ENCODE data around the gene BTBD16.

The BTBD16 gene

GRCh38 chr10:122376364-122376961 lies 105.4 kb downstream of the BTBD16 start:
- DNase-seq = no peak

GRCh38 chr10:122379041-122379440 lies 107.9 kb downstream of the BTBD16 start:
- DNase-seq = no peak

- no peak for DNase-seq
These were observed 108.4 kb downstream of the BTBD16 start for GRCh38 chr10:122379537-122379936.

- DNase-seq = no peak
These were observed 109.6 kb downstream of the BTBD16 start for GRCh38 chr10:122380703-122381102.

- no peak for DNase-seq
These were observed 110.6 kb downstream of the BTBD16 start for GRCh38 chr10:122381680-122382079.

GRCh38 chr10:122386514-122386913 lies 115.4 kb downstream of the BTBD16 start:
- DNase-seq = no peak

- no peak for DNase-seq
These were observed 116.5 kb downstream of the BTBD16 start for GRCh38 chr10:122387572-122387971.

Data from activated CD4-positive, alpha-beta T cell treated with anti-CD3 and anti-CD28 coated beads for 48 hours (primary cell).